NCI-H2227 (cell line): Measurements from ENCODE around the gene HOXB3.
"Not testable (repeated sequence)": the region's sequence is repeated elsewhere in the genome, so short reads cannot be mapped to it uniquely, and the experiment has no call there.

Experiments
- DNase-seq: peaks from one replicate; lab custom pipeline; 2025; ENCODE audit not compliant: unreplicated experiment; lab: John Stamatoyannopoulos, UW

Gene HOXB3

DNA sequence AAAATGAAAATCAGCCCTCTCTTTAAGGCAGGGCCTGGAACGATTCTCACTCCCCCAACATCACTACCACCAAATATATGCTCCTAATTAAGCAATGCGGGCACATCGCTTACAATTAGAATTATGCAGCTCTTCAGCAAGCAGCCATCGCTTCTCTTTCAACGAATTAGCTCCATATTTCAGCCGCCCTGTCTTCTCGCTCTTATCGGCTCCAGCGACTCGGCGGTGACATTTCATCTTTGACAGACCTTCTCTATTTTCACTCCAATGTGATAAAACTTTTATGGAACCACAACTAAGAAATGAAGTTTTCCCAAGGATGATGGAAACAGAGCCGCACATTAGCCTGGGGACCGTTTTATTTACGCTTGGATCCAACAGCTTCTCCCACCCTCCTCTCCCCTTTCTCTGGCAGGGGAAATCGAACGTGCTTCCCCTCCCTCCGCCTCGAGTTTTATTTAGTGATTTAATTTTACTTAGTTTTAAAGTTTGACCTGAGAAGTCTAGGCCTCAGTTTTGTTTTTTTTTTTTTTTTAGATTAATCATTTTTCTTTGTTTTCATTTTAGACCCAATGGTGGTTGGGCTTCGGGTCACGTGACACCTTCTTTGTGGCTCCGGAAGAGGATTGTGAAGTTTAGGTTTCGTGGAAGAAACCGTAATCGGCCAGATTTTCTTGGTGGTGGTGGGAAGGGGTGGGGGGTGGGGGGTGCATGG, 42.1 kb downstream of the HOXB3 start:
- peak; percentile 74 for DNase-seq

DNA sequence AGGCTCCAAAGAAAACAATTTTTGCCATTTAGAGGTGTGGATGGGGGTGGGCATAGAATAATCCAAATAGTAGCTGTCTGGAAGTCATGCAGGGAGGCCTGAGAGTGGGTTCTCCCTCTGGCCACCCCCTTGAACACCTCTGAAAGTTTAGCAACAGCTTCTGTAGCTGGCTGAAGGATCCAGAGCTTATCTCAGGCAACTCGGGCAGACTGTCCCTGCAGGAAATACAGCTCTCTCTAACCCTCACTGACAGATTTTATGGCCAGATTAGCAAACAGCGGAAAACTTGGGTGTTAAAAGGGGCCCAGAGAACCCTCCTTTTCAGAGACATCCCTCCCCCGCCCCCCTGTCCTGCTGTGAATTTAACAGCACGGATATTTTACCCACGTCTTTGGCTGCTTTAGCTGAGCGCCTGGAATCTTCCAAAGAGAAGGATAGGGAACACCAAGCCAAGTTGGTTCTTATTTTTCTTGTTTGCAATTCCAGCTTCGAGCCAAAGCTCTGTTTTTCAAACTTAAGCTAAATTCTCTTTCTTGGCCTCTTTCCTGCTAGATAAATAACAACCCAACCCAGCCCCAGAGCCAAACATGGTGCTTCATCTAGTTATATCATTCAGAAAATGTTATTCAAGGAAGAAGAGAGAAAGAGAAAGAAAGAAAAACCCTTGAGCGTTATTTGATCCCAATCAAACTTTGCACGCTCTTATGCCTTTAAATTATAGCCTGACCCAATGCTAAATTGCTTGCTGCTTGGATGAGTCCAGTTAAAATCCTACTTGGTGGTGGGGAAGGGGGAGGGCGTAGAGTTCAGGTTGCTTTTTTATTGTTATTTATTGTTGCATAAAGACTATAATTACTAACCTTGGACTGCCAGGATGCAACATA, 42.9 kb downstream of the HOXB3 start:
- DNase-seq, result peak; percentile 73

DNA sequence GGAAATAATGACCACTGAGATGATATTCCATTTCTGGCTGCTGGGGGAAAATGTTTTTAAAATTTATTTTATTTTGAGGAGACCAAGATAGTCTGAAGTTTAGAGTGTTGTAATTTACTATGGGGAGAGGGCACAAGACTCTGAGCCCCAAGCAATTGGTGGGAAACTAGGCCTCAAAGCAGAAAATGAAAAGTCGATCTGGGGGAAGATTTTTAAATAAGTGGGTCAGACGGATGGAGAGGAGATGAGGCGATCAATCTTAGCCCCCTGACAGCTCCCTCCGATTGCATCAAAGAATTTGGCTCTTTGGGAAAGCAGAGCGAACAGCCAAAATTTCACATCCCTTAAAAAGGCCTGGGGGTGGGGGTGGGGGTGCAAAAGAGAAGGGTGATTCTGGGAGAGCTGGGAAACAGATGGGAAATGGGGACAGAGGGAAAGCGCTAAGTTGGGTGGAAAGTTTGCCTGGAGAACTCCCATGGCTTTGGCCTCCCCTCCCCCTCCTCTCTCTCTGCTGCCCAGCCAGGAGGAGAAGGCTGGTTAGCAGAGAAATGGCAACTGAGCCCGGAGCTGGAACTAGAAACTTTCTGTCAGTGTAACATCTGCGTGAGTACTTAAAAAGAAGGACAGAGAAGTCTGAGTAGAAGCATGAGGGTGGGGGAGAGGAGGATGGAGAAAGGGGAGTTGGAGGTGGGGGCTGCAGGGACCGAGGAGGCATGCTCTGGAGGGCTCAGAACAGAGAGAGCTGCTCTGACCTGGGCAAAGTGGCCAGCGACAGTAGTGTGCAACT, 43.7 kb downstream of the HOXB3 start:
- no peak for DNase-seq

DNA sequence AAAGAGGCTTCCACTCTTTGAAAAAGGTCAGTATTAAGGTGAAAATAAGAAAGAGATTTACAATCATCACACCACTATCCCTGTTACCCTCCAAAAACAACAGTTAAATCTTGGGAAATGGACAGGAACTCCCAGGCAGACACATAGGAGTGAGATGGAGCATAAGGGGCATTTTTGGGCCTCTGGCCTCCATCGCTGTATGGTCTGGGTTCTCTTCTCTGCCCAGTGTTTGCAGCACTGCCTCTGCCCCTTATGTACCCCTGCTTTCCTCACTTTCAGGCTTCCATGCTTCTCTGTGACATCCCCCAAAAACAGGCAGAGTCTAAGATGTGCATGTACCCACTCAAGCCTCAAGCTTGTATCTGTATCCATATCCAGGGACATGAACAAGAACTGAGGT, 44.5 kb downstream of the HOXB3 start:
- no peak for DNase-seq

DNA sequence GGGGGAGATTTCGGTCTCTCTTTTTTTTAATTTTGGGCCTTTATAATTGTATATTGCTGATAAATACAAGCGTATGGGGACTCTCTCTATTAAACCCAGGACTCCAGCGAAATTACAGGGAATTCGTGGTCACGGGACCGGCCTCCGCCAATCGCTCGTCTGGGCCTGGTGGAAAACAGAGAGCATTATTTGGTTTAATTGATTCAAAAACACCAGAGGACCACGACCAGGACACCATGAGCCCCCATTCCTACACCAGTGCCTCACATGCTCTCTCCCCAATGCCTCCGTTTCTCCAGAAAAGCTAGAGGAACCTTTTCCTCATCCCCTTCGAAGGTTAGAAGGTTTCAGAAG, 45.0 kb downstream of the HOXB3 start, which contains the start of gene HOXB2:
TSS of gene HOXB2 (minus strand) at position 88 of the 354 bp plus-strand sequence. CDS start 198 bp downstream, outside the sequence.
- peak; percentile 79 for DNase-seq

DNA sequence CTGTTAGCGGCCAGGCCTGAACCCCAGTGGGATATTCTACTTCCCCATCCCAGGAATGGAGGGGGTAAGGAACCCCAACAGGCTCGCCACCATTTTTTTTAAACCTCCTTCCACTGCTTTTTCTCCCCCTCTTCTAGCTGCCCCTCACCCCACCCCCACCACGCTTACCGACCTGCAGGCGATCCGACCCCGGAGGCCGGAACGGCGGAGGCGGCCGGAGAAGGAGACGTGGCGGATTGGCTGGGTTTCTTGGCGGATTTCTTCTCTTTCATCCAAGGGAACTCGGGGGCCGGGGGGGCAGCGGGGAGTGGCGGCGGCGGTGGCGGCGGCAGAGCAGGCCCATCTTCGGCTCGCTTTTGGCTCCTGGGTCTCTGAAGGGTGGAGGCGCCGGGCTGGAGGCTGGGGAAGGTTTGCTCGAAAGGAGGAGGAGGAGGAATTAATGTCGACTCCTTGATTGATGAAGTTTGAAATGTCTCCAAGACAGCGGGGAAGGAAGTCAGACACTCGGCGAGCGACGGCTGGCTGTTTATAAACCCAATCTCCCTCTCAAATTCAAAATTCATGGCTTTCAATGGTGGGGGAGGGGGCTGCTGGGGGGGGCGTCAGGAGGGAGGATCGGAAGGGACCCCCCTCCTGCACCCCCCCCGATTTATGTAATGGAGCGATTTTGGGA, 45.6 kb downstream of the HOXB3 start:
- peak; percentile 64 for DNase-seq

DNA sequence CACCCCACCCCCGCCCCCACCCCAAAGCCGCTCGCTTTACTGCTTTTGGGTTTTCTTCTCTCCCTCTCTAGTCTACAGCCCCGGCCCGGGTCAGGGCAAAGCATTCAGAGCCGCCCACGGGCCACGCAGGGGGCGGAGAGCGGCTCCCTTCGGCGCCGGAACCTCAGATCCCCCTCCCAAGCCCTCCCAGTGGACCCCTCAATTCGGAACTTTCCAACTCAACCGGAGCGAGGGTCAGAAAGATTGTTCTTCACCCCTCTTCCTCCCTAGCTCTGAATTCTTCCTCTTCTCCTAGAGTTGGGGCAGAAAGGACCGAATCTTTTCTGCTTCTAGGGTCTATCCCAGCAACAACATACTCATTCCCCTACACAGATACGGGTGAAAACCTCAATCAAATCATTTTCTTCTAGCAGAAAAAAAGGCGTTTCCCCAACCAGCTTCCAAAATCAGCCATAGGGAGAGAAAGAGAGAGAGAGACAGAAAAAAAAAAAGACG, 46.1 kb downstream of the HOXB3 start:
- DNase-seq, result peak; percentile 50

DNA sequence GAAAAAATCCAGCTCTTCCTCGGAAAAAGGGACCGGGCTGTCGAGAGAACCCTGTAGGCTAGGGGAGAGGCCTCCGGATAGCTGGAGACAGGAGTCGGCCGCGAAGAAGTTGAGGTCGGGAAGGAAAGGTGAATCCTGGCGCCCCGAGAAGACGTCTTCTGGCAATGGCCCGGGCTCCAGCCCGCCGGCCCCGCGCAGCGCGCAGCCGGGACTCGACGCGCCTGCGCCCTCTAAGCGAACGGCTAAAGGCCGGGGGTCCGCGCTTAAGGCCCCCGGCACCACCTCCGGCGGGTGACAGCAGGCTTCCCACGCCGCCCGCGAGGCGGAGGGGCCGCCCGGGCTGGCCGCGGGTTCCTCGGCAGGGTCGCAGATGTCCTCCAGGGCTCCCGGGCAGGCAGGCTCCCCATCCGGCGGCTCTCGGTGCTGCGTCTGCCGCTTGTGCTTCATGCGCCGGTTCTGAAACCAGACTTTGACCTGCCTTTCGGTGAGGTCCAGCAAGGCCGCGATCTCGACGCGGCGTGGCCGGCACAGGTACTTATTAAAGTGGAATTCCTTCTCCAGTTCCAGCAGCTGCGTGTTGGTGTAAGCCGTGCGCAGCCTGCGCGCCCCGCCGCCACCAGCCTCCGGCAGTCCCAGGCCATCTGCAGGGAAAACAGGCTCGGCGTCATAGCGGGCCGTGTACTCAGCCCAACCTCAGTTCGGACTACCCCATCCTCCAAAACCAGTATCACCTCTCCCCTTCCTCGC, 46.8 kb downstream of the HOXB3 start:
- peak; percentile 68 for DNase-seq

DNA sequence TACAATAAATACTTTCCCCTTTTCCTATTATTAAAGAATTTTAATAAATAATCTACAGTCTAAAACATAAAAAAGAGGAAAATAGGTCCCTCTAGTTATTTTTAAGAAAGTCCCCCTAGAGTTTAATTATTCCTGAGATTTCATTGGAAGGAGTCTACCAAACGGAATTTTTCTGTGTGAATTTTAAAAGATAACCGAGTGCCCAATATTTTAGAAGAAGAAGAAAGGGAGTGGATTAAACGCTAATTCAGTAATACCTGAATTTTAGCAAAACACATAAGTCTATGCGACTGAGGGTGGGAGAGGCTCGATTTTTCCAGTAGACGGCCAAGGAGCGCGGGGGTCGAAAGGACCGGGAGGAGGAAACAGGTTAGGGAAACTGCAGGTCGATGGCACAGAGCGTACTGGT, 47.3 kb downstream of the HOXB3 start:
- DNase-seq, result no peak

DNA sequence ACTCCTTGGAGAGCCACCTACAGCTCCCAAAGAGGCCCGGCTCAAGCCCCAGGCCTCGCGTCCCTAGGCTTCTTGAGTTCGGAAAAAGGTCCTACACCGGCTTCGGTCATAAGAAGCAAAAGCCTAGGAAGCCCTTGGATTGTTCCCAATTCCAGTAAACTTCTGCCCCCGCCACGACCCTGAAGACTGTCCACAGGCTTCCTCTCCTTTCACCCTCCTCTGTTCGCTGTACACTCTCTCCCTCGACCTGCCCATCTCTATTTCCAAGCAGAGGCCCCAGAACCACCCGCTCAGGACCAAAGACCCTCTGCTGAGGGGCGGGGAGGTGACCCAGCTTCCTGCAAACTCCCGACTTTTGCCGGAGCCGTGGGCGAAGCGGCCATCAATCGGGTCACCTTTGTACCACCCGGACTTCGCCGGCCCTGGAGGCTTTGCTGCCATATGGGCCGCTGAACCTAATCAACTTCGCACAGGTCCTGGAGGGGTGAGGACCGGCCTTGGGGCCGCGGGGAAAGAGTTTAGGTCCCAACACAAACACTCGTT, 47.9 kb downstream of the HOXB3 start:
- DNase-seq, result peak; percentile 67

DNA sequence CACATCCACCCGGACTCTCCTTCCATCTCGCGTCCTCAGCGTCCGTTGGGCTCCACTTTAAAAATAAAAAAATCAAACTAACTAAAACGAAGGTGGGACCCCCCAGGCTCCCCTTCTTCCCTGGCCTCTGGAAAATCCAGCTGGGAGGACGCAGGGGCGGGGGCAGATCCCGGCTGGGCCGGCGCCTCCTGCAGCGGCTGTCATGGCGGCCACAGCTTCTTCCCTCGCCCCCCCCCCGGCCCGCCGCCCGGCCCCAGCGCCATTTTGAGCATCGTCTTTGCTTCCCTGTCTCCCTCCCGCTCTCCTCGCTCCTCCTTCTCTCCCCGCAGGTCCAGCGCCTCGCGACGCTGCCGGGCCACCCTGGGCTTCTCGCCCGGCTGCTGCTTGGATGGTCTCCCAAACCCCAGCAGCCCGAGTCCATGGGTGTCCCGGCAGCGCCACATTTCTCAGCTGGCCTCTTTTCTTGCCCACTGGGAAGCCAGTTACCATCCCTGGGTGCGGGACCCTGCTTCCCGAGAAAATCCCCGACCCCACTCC, 48.4 kb downstream of the HOXB3 start:
- DNase-seq, result peak; percentile 72

DNA sequence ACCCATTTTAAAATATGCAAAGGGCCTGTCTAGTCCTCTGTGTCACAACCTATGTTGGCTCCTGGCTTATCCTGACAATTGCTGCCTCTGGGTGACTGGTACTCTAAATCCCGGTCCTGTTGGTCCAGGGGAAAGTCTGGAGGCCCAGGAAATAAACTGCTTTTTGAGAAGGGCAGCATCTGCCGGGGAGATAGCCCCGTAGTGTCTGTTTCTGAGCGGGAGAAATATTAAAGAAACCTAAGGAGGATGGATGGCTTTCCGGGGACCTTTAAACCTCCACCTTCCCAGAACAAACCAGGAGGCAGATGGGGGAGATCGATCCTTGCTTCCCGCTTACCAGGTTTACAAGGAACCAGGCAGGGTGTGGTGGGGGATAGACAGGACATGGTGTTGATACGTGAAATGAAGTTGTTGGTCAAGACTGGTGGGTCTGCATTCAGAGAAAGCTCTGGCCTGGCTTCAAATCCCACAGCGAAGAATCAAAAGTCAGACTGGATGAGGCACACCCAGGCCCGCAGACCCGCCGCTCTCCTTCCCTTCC, 48.9 kb downstream of the HOXB3 start:
- DNase-seq, result peak; percentile 51

DNA sequence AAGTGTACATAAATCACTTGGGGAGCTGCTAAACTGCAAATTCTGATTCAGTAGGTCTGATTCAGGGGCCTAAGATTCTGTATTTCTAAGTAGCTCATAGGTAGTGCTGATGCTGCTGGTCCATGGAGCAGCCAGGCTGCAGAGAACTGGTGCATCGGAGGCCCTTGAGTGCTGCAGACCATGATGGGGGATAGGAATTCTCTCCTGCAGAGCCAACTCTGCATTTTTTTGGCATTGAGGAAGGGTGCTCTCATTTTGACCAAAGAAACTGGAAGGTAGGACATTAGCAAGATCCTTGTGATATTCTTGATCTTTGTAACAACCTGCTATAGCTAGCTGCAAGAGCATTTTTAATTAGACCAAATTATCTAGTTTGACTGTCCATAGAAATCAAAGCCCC, 49.8 kb downstream of the HOXB3 start:
- no peak for DNase-seq

DNA sequence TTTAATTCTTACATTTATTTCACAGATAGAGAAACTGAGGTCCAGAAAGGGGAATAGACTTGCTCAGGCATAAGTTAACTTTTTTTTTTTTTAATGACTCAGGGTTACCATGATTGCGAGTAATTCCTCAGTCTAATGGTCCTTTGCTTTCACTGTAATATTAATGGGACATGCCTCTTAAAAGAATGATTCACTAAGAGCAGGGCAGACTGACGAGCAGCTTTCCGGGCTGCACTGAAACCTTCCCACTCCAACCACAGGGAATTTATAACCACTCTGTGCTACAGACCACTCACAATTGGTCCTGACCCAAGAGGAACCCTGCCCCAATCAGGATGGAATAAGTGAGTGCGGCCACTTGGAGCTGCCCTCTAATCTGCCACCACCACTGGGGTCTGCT, 50.9 kb downstream of the HOXB3 start:
- no peak for DNase-seq

DNA sequence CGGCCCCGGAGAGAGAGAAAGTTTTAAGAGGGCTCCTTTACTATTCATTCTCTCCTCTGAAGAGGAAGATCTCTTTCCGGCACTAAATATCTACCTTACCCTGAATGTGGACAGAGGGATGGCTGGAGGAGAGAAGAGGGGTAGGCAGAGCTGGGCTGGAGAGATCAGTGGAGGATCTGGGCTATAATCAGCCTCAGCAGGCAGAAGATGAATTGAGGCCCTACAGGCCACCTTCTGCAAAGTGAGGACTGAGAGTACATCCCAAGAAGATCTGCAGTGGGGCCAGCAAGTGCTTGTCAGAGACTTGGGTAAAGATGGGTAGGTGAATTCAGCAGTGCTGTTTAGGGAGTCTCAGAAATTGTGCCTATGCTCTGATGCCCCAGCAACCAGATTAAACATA, 52.7 kb downstream of the HOXB3 start:
- DNase-seq, result no peak

DNA sequence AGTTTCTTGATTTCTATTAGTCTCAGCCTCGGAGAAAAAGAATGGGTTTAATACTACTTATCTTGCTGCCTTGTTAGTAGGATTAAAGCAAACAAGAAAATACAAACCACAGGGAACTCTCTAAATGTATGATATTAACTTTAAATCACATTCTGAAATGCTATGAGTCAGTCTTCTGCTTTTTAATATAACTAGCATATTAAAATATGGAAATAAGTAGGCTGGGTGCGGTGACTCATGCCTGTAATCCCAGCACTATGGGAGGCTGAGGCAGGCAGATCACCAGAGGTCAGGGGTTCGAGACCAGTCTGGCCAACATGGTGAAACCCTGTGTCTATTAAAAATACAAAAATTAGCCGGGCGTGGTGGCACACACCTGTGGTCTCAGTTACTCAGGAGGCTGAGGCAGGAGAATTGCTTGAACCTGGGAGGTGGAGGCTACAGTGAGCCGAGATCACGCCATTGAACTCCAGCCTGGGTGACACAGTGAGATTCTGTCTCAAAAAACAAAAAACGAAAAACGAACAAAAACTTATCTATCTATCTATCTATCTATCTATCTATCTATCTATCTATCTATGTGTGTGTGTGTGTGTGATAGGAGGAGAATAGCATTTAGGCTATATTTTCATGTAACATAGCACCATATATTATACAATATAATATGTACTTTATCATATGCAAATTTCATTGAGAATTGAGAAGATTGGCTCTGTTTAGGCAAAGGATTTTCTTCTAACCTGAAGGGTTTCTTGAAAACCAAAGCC, 54.1 kb downstream of the HOXB3 start:
- not testable (repeated sequence) for DNase-seq

DNA sequence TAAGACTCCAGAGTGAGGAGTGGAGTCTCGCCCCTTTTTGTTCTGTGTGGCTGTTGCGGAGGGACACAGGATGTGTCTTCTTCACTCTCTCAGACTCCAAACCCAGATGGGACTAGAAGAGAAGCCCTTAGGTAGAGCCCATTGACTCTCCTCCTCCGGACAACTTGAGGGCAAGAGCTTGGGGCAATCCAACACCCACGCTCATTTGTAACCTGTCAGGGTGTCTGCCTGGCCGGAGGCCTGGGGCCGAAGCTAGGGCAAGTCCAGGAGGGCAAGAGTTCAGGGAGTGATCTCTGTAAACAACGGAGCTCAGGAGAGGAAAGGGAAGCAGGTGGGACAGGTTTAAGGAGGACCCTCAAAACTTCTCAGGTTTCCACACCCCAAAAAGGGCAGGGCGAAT, 57.8 kb downstream of the HOXB3 start:
- no peak for DNase-seq

DNA sequence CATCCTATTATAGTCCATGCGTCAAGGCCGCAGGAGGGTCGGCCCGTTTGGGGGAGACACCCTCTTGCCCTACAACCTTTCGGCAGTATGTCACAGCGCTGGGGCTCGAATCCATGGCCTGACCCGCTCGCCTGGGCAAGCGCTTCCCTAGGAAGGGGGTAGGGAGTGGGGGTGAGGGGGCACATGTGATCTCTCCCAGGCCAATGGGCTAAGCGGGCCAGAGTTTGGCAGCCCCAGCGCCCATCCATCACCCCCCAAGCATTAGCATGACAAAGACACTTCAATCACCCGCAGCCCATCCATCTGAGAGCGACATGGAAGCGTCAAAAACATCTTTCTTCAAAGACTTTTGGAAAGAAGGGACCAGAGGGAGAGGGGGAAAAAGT, 59.2 kb downstream of the HOXB3 start, which contains the start of gene HOXB1:
TSS of gene HOXB1 (minus strand) at position 125 of the 386 bp plus-strand sequence. CDS start at position 18, 107 bp downstream.
- no peak for DNase-seq
